ENCODE measurements around the gene SLC9A7.

GRCh38 chrX:46690818-46691217 is 68.1 kb downstream of the SLC9A7 start:
- no peak for TF ChIP-seq MYC (IDR thresholded peaks at IDR 0.05; ENCODE audit: low read depth, low read length)
- TF ChIP-seq, protein P1, sequence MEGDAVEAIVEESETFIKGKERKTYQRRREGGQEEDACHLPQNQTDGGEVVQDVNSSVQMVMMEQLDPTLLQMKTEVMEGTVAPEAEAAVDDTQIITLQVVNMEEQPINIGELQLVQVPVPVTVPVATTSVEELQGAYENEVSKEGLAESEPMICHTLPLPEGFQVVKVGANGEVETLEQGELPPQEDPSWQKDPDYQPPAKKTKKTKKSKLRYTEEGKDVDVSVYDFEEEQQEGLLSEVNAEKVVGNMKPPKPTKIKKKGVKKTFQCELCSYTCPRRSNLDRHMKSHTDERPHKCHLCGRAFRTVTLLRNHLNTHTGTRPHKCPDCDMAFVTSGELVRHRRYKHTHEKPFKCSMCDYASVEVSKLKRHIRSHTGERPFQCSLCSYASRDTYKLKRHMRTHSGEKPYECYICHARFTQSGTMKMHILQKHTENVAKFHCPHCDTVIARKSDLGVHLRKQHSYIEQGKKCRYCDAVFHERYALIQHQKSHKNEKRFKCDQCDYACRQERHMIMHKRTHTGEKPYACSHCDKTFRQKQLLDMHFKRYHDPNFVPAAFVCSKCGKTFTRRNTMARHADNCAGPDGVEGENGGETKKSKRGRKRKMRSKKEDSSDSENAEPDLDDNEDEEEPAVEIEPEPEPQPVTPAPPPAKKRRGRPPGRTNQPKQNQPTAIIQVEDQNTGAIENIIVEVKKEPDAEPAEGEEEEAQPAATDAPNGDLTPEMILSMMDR (IDR thresholded peaks at IDR 0.05; ENCODE audit: extremely low read depth in 1 of 2, insufficient read depth in 1 of 2, low read depth in 1 of 2, low read length in 2 of 2), result no peak
